HG03108 (cell line): Measurements from ENCODE around the gene ARHGEF17.

Source experiments
- ATAC-seq: cut with Tn5 transposase; IDR thresholded peaks from one replicate; pipeline ENCODE4 v1.9.1; 2021; ENCODE audit warnings: moderate library complexity; ENCODE audit not compliant: unreplicated experiment

ARHGEF17 gene

DNA sequence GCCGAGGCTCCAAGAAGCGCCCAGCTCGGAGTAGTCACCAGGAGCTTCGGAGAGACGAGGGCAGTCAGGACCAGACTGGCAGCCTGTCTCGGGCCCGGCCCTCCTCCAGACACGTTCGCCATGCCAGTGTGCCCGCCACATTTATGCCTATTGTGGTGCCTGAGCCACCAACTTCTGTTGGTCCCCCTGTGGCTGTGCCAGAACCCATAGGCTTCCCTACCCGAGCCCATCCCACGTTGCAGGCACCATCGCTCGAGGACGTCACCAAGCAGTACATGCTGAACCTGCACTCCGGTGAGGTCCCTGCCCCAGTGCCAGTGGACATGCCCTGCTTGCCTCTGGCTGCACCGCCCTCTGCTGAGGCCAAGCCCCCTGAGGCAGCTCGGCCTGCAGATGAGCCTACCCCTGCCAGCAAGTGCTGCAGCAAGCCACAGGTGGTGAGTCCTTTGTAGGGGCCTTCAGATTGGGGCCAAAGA lies 3.4 kb downstream of the ARHGEF17 start:
- no peak for ATAC-seq

DNA sequence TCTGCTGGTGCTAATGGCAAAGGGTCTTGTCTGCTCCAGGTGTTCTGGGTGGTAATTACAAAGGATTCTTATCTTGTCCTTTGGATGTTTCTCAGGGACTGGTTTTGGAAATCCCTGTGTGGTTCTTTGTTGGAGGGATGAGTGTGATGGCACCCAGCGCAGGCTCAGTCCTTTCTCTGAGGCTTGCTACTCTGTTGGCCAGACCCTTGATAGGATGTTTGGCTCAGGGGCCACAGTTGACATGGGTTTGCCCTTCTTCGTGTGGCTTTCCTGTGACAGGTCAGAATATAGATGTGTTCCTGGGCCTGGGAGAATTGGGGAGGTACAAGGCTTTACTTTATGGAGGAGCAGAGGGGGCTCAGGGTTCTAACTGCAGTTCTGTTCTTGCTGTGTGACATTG lies 4.0 kb downstream of the ARHGEF17 start:
- ATAC-seq: no peak

DNA sequence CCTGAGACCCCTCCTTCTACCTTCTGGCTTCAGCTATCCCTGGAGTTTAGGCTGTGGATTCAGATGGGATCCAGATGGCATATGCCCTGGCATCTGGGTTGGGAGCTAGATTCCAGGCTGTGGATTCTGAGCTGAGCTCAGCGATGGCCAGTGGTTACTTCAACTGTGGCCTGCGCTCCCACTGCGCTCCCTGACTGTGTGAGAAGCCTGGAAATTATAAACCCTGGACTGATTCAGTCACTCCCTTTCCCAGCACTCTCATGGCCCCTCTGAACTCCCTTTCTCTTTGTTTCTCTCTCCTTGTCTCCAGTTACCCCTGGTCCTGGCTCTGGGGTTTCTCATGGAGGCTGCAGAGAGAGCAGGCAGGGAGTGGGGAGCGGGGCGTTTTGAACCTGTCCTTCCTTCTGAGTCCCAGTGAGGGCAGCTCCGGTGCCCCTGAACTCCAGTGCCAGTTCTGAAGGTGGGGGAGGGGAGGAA lies 4.8 kb downstream of the ARHGEF17 start:
- ATAC-seq: no peak

DNA sequence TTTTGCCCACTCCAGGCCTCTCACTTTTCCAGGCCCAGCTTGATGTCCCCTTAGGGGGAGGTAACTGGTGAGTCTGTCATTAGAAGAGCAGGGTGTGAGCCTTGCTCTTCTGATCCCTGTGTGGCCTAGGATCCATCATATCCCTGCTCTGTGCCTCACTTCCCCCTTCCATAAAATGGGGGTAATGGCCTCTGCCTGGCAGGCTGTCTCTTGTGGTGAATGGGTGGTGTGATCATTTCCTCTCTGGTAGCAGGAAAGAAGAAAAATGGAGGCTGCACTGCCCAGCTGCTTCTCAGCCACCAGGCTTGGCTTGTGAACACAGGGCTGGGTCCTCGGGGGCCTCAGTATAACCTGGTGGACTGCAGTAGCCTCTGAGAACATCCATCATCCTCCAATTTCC lies 5.6 kb downstream of the ARHGEF17 start:
- ATAC-seq: no peak

DNA sequence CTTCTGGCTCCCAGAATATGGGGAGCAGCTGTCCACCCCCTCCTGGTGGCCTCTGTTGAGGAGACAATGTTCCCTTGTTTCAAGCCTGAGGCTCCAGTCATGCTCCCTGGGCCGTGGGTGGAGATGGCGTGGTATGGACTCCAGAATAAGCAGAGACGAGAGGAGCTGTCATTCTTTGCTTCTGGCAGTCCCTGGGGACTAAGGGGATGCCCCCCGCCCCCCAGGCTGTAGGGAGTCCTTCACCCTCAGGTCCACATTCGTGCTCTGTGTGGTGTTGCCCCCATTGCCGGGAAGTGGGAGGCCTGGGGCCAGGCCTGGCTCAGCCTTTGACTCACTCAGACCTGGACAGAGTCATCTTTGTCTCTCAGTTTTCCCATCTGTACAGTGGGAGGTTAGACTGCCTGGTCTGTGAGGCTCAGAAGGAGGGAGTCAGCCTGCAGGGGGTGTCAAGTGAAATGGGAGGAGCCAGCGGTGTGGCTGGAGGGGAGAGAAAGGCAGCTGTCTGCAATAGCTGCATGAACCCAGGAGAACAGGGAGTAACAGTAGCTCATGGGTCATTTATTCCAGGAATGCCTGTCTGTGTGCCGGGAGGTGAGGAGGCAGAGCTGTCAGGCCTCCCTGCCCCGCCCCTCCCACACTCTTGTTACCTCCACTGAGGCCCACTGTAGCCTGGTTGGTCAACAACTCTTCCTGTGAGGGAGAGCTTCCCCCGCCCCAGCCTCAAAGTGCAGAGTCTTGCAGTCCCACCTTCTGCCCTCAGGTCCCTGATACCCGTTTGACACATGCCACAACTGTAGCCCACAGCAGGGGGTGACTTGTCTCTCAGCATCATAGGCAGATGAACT lies 6.3 kb downstream of the ARHGEF17 start:
- no peak for ATAC-seq

DNA sequence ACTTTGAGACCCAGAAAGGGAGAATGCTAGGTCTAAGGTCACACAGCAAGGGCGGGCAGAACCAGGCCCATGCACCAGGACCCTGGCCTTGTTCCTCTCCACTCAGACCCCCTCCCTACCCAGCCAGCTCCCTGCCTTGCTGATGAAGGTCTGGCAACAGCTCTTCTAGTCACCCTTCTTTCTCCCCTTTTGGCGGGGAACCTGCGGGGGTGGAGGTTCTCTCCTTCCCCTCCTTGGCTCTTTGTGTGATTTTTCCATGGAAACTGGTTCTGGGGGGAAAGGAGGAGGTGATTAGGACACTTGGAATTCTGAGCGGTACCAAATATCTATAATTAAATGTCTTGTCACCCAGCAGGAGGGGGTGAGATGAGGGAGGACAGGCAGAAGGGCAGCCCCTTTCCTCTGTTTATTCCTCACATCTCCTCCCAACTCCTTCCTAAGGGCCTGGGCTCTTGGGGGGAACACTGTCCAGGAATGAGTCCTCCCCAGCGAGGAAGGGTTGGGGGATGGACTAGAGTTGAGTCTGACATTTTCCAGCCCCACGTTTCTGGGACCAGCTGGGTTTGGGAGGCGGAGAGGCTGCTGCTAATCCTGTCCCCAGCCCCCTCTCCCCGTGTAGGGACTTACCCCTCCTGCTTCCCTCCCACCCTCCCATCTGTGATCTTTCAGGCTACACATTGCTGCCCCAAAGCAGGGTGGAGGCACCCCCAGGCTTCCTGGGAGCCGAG lies 7.4 kb downstream of the ARHGEF17 start:
- ATAC-seq: no peak

DNA sequence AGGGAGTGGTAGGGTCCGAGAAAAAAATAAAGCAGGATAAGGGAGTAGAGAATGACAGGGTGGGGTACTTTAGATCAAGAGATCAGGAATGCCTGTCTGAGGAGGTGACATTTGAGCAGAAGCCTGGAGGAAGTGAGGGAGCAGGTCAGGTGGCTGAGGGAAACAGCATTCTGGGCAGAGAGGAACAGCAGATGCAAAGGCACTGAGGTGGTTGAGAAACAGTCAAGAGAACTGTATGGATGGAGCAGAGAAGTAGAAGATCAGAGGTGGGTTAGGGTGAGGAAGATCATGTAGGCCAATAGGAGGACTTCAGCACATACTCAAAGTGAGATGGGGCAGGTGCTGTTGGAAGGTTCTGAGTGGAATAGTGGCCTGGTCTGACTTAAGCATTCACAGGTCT lies 8.3 kb downstream of the ARHGEF17 start:
- ATAC-seq: no peak

DNA sequence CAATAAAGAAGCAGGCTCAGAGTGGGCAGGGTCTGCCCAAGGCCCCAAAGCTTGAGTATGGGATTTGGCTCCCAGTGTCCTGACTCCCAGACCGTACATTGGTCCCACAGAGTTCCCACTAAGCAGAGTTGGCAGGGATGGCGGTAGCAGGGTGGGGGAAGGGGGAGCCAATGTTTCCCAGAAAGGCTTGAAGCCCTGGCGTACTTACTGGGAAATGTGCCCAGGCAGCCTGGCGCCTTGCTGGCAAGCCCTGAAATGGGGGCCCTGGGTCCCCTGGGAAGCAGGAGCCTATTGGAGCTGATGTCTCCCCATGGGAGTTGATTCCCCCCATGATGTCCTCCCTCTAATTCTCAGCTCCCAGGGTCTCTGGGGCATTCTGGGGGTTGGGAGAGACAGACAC lies 9.3 kb downstream of the ARHGEF17 start:
- no peak for ATAC-seq

DNA sequence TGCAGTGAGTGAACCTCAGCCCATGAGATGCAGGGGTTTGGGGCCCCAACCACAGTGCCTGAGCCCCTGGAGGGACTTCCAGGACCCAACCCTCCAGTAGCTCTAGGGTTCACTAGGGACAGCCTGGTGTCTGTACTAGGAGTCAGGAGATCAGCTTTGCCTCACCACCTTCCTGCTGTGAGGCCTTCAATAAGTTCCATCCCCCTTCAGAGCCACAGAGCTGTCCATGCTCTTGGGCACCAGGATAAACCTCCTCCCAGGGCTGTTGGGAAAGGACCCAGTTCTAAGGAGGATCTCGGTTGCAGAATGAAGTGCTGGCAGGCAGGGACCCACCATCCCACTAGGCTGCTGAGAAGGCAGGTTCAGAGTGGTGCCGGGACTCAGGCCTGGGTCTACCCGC lies 9.7 kb downstream of the ARHGEF17 start:
- ATAC-seq: no peak

DNA sequence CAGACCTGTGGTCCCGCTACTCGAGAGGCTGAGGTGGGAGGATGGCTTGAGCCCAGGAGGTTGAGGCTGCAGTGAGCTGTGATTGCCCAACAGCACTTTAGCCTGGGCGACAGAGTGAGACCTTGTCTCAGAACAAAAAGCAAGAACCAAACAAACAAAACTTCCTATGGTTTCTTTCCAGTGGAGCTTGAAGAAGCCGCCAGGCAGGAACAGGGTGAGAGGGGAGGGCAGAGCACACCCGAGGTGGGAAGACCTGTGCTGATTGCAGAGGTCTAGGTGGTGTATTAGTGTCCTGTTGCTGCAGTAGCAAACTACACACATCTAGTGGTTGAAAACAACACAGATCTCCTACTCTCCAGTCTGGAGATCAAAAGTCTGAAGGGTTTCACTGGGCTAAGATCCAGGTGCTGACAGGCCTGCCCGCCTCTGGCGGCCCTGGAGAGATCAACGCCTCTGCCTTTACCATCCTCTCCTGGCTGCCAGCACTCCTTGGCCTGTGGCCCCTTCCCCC lies 10.5 kb downstream of the ARHGEF17 start:
- ATAC-seq: no peak

DNA sequence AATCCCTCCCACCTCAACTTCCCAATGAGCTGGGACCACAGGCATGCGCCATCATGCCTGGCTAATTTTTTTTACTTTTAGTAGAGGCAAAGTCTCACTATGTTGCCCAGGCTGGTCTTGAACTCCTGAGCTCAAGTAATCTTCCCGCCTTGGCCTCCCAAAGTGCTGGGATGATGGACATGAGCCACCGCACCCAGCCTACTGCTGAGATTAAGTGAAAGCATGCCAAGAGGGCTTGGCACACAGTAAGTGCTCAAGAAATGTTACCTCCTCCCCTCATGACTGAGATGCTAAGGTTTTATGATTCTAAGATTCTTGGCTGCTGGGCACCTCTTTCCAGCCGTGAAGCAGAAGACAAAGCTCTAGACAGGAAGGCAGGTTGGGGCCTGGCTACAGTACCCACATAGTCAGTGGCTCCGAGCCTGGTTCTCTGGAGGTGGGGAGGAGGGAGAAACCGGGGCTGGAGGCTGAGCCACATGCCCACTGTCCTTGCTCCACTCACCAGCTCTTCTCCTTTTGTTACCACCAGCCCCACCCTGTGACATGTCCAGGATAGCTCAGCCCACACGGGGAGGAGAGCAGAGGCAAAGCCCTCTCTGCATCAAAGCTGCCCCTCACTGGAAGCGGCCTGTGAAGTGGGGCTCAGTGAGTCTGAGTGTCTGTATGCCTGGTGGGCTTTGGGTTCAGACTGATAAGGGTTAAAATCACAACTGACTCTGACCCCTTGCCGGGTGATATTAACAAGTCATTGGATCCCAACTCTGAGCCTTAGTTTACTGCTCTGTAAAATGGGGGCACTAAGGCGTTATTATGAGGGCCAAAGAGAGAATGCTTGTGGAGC lies 12.9 kb downstream of the ARHGEF17 start:
- ATAC-seq: no peak

DNA sequence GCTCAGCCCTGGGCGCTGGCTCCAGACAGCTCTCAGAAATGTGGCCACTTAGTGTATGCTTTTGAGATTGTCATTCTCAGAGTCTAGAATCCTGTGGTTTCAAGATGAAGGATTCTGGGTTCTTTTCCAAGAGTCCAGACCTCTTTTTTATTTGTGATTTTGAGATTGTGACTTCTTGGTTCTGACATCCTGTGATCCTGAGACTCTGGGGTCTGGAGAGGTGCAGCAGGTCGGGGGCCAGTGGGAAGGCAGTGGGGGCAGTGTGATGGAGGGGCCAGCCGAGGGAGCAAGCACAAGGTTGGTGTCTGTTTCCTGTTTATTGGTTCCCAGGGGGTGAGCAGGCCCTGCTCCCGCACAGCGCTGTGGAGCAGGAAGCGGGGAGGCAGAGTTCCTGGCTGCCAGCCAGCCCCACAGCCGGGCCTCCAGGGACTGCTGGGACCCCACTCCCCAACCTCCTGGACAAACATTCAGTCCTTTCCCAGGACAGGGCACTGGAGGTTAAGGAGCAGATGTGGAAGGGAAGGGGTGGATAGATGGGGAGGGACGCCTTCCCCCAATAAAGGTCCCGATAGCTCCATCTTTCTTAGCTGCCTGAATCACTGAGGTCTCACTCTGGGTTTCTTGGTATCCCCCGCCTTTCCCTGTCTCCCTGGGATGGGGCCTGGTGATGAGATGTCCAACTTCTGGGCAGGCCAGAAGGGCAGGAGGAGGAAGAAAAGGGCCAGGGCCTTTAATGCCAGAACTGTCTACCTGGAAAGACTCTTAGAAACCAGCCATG lies 13.7 kb downstream of the ARHGEF17 start:
- ATAC-seq: no peak

DNA sequence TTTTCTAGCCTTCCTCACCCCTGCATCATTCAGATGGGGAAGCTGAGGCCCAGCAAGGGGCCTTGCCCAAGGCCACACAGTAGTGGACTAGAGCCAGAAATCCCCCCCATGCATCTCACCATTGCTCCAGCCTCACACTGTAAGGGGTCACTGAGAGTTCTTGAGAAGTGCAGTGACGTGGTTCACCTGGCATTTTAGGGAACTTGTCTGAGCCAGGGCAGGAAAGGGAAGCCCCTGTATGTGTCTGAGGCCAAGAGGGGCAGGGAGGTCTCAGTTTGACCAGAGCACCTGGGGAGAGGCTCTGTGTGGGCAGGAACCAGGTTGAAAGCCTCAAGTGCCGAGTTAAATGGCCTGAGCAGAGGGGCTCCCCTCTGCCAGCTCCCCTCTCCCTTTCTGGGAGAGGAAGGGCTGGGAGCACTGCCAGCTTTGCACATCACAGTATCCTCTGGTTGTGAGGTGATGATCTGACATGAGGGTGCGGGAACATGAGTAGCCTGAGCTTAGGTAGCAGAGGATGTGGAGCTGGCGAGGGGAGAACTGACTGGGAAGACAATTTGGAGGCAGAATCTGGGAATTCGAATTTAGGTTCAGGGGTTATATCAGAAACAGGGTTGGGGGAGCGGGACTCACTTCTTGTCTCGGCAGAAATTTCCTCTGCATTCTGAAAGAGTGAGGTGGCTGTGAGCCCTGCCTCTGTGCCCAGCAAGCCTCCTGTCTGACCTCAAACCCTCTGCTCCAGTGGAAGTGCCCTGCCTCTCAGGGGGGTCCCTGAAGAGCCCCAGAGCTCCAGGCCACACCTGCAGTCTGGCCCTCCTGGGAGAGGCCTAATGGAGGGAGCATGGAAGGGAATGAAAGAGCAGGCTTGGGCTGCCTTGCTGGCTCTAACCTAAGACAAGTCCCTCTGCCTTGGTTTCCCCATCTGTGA lies 14.6 kb downstream of the ARHGEF17 start:
- ATAC-seq: no peak

DNA sequence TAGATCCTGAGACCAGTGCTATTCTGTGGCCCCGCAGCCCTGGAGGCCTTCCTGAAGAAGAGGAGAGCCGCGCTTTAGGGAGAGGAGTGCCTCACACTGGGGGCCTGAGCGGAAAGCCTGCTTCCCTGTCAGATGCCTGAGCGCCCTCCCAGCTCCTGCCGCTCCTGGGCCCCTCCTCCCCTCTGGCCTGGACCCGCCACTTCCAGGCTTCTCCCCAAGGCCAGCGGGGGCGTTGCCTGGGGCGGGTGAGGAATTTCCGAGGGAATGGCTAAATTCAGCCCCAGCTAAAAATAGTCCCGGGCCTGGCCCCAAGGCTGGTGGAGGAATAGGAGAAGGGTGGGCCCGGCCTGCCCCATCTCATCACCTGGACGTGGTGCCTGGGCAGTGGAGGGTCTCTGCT lies 15.4 kb downstream of the ARHGEF17 start:
- no peak for ATAC-seq

DNA sequence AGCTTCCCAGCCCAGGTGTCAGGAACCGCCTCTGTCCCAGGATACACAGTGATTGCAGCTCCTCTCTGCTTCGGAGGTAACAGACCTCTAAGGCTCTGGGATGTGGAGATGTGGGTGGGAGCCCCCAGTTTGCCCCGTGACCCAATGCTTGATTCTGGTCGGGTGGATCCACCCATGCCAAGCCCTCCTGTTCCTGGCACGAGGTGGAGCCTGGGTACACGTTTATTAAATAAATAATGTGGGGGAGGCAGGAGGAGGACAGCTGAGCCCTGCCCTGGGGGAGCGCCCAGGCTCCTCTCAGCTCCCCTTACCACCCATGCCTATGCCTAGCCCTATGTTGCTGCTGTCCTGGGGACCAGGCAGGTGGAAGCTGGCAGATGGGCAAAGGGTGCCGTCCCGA lies 16.0 kb downstream of the ARHGEF17 start:
- ATAC-seq: no peak

DNA sequence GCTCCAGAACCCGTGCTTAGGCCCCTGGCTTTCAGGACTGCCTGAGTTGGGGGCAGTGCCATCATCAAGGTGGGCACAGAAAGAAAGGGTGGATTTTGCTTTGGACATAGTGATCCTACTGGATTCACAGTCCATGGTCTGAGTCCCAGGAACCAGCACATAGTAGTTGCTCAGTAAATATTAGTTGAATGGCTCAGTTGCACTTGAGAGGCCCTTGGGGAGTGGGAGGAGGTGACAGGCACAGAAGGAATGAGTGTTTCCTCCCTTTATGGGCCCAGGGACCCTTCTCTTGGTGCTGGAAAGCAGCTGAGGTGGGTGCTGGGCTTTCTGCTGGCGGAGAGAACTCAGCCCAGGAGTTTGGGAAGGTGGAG lies 16.6 kb downstream of the ARHGEF17 start:
- ATAC-seq: no peak

DNA sequence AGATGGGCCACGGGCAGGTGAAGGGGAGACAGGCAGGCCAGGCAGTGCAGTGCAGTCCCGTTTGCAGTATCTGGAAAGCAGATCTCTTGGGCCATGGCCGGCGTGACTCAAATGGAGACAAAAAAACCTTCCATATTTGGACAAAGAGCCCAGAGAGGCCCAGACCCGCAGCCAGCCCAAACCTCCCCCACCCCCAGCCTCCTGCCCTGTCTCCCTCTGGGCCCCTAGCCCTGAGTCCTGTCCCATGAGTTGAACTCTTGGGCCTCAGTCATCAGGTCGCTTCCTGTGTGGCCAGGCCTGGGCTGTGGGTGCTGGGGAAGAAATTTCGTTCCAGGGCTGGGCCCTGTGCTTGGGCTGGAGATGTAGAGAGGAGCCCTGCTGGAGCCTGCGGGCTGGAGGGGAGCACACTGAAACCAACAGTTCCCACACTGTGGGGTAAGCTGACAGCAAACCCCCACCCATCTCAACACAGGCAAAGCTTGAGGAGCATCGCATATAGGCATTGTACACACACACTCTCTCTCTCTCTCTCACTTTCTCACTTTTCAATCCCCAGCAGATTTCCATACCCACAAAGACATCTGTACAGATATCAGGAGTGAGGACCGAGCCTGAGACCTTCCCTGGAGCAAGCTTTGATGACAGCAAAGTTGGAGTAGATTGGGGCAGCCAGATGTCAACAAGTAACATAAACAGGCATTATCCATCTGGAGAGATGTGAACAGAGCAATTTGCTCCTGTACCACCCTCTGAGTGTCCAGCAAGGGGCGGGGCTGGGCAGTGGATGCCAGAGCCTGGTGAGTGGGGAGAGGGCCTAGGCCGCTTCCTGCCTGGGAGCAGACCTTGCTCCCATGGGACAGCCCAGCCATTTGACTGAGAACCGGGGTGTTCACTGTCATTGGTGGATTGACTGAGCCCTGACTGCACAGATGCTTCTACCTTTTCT lies 17.2 kb downstream of the ARHGEF17 start:
- ATAC-seq: peak; percentile 55
